GM12891 (cell line): ENCODE results near the gene GHRHR.

Source experiments
- POLR2A ChIP-seq: IDR thresholded peaks from 2 replicates; pipeline ENCODE4 v1.6.1; 2011; ENCODE audit warnings: low read depth, low read length, control low read depth
- POLR2AphosphoS5 ChIP-seq: IDR thresholded peaks from 2 replicates; pipeline ENCODE4 v1.6.1; 2011; ENCODE audit warnings: low read depth, low read length, control low read depth
- POU2F2 ChIP-seq: IDR thresholded peaks from 2 replicates; pipeline ENCODE4 v1.6.1; 2011; ENCODE audit warnings: low read depth, mild to moderate bottlenecking, control low read depth, low read length, moderate library complexity
- TAF1 ChIP-seq: IDR thresholded peaks from 2 replicates; pipeline ENCODE4 v1.6.1; 2011; ENCODE audit warnings: low read depth, low read length, control low read depth

DNA sequence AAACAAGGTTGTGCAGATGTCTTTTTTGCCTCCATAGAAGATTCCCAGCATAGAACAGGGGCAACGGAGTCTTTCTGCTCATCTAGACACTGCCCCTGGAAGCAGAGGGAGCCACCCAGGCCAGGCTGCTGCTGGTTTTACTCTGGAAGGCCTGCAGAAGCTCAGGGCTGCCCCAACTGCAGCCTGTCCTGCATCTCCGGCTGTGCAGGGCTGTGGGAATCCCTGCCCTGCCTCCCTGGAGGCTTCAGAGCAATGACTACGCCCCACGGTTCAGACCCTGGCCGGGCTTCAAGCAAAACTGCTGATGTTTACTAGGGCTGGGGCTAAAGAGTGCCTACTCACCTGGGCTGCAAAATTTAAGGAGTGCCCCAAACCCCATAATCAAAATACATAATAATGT is 43.9 kb downstream of the GHRHR start:
- TF ChIP-seq POLR2AphosphoS5 (no peak), TAF1 (no peak), POU2F2 (no peak), POLR2A (no peak)
